ENCODE results near the gene ABR.

GRCh38 chr17:1077986-1078711 lies 101.6 kb downstream of the ABR start:
- no peak for TF ChIP-seq CTCF (IDR thresholded peaks at IDR 0.05)
- no peak for TF ChIP-seq POLR2A (IDR thresholded peaks at IDR 0.05)
- TF ChIP-seq POLR2AphosphoS5 (IDR thresholded peaks at IDR 0.05), result no peak

All from transverse colon (tissue), 4 donors.